ENCODE measurements around the gene PKN1.
A peak's percentile ranks its signal among the peaks of the same experiment; 100 is the strongest.
"Not testable (repeated sequence)": the region's sequence is repeated elsewhere in the genome, so short reads cannot be mapped to it uniquely, and the experiment has no call there.

The PKN1 gene

GRCh38 chr19:14402332-14403144, 30.6 kb upstream of the PKN1 start:
- H3K4me3 ChIP-seq (ENCODE audit: low read length) = no peak overlapping the region
- TF ChIP-seq CTCF (conservative IDR thresholded peaks at IDR 0.05; ENCODE audit: low read length) = no peak
- peak; percentile 86 for DNase-seq (ENCODE audit: low read depth)

GRCh38 chr19:14403145-14403930, 29.8 kb upstream of the PKN1 start:
- not testable (repeated sequence) for DNase-seq (ENCODE audit: low read depth)

GRCh38 chr19:14404312-14404711, 28.8 kb upstream of the PKN1 start:
- no peak for DNase-seq (ENCODE audit: low read depth)
- no peak for TF ChIP-seq CTCF (conservative IDR thresholded peaks at IDR 0.05; ENCODE audit: low read length)
- no peak overlapping the region for H3K4me3 ChIP-seq (ENCODE audit: low read length)

More at GRCh38 chr19:14403145-14403930, 29.8 kb upstream of the PKN1 start:
- H3K4me3 ChIP-seq (ENCODE audit: low read length) = not testable (repeated sequence)

GRCh38 chr19:14405380-14405757, 27.7 kb upstream of the PKN1 start:
- no peak for DNase-seq (ENCODE audit: low read depth)
- TF ChIP-seq CTCF (conservative IDR thresholded peaks at IDR 0.05; ENCODE audit: low read length) = no peak
- H3K4me3 ChIP-seq (ENCODE audit: low read length) = no peak overlapping the region

- DNase-seq (ENCODE audit: low read depth) = peak; percentile 73
- no peak overlapping the region; the same call in 1 of the 2 replicates for H3K4me3 ChIP-seq (ENCODE audit: low read length)
- peak; percentile 58 for TF ChIP-seq CTCF (conservative IDR thresholded peaks at IDR 0.05; ENCODE audit: low read length)
These were observed 27.1 kb upstream of the PKN1 start for GRCh38 chr19:14405758-14406644.

GRCh38 chr19:14406645-14407401, 26.3 kb upstream of the PKN1 start:
- TF ChIP-seq CTCF (conservative IDR thresholded peaks at IDR 0.05; ENCODE audit: low read length) = no peak

More at GRCh38 chr19:14406645-14407401, 26.3 kb upstream of the PKN1 start:
- H3K4me3 ChIP-seq (ENCODE audit: low read length) = no peak overlapping the region
- no peak for DNase-seq (ENCODE audit: low read depth)

Data from AG10803 (cell line).